SK-N-MC (cell line): ENCODE data around the gene HNRNPF.

Source experiments
- DNase-seq: peaks from one replicate; pipeline ENCODE4 v3.0.0-alpha.2; 2011; ENCODE audit warnings: low read depth, low spot score
- H3K27ac ChIP-seq: fragments of 200-600 bp; sonication (generic); 2 replicates; pipeline ENCODE4 v1.5.1; 2016; ENCODE audit warnings: mixed run types
- H3K36me3 ChIP-seq: fragments of 200-600 bp; sonication (generic); 2 replicates; pipeline ENCODE4 v1.6.1; 2017; ENCODE audit warnings: antibody characterized with exemption, low read length, mixed read lengths; ENCODE audit not compliant: insufficient read depth
- H3K4me3 ChIP-seq: fragments of 200-600 bp; sonication (generic); 2 replicates; pipeline ENCODE4 v1.5.1; 2016
- H3K9ac ChIP-seq: fragments of 200-600 bp; sonication (generic); 2 replicates; pipeline ENCODE4 v1.8.0; 2017; ENCODE audit warnings: mixed run types, mixed read lengths; ENCODE audit not compliant: insufficient read length
- H3K9me3 ChIP-seq: fragments of 200-600 bp; sonication (generic); 2 replicates; pipeline ENCODE4 v1.6.1; 2017; ENCODE audit warnings: low read depth, mild to moderate bottlenecking, antibody characterized with exemption, low read length, moderate library complexity, mixed read lengths
- EZH2 ChIP-seq: fragments of 200-600 bp; sonication (generic); IDR thresholded peaks from one replicate; pipeline ENCODE4 v1.6.1; 2017; ENCODE audit warnings: antibody characterized with exemption
- FOXP2 ChIP-seq: optimal IDR thresholded peaks from 2 replicates; pipeline ENCODE3; 2011; ENCODE audit warnings: mild to moderate bottlenecking, moderate library complexity; ENCODE audit not compliant: insufficient read depth; ENCODE audit errors: extremely low read length, control extremely low read depth
- POLR2AphosphoS5 ChIP-seq: IDR thresholded peaks from 2 replicates; pipeline ENCODE4 v1.6.1; 2012; ENCODE audit warnings: mild to moderate bottlenecking, low read depth, low read length, borderline replicate concordance

The HNRNPF gene

DNA sequence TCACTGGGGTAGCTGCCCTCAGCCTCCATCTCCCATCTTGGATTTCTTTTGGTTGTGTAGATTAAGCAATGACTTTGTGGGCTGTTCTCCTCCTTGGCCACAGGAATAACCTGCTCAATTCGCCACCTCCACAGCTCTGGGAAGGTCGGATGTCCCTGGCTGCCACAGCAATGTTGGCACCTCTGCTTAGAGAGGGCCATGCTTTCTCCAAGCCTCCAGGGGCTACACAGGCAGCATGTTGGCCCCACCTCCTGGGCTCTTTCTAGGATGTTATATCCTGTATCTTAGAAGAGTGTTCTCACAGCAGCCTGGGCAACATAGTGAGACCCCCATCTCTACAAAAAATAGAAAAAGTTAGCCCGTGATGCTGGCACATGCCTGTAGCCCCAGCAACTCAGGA lies 72.9 kb downstream of the HNRNPF start:
- H3K9me3 ChIP-seq = no peaks in the 10 kb centered on the region
- TF ChIP-seq EZH2 (no peak), POLR2AphosphoS5 (no peak), FOXP2 (no peak)
- DNase-seq = no peak
- no peaks in the 10 kb centered on the region for H3K36me3 ChIP-seq
- H3K4me3 ChIP-seq = no peak overlapping the region
- no peak overlapping the region for H3K27ac ChIP-seq
- H3K9ac ChIP-seq = no peak overlapping the region
